T-helper 22 cell (primary cell): ENCODE data around the gene FCAR.
"Not testable (repeated sequence)": the region's sequence is repeated elsewhere in the genome, so short reads cannot be mapped to it uniquely, and the experiment has no call there.

Experiments
- DNase-seq: peaks from one replicate; pipeline ENCODE4 v3.0.0-alpha.2; 2020; ENCODE audit warnings: low read depth

FCAR gene

GRCh38 chr19:54873990-54874389 is at the start of gene FCAR:
Gene FCAR, plus strand, starts transcription at chr19:54874235. Its CDS starts 55 bp downstream, at chr19:54874290.
- no peak for DNase-seq

GRCh38 chr19:54824416-54824815 is 49.6 kb upstream of the FCAR start:
- DNase-seq: not testable (repeated sequence)

GRCh38 chr19:54825326-54825725 is 48.7 kb upstream of the FCAR start:
- not testable (repeated sequence) for DNase-seq

- not testable (repeated sequence) for DNase-seq
Measured at GRCh38 chr19:54828064-54828463, 46.0 kb upstream of the FCAR start.

GRCh38 chr19:54832496-54832895 is 41.5 kb upstream of the FCAR start, which contains the start of gene KIR2DS4:
Gene KIR2DS4, plus strand, starts transcription at chr19:54832676.
- not testable (repeated sequence) for DNase-seq

- DNase-seq: not testable (repeated sequence)
Measured at GRCh38 chr19:54835126-54835525, 38.9 kb upstream of the FCAR start.

GRCh38 chr19:54837522-54837921 is 36.5 kb upstream of the FCAR start:
- not testable (repeated sequence) for DNase-seq

GRCh38 chr19:54843171-54843570 is 30.9 kb upstream of the FCAR start:
- DNase-seq: not testable (repeated sequence)

- not testable (repeated sequence) for DNase-seq
Measured at GRCh38 chr19:54850061-54850640, 23.9 kb upstream of the FCAR start, which contains the start of gene KIR3DL2. Gene KIR3DL2, plus strand, starts transcription at chr19:54850443. Its CDS starts 33 bp downstream, at chr19:54850476.

- DNase-seq: no peak
Measured at GRCh38 chr19:54850930-54851329, 23.1 kb upstream of the FCAR start.

GRCh38 chr19:54851353-54851752 is 22.7 kb upstream of the FCAR start:
- DNase-seq: no peak

- DNase-seq: not testable (repeated sequence)
Measured at GRCh38 chr19:54855241-54855640, 18.8 kb upstream of the FCAR start.

- not testable (repeated sequence) for DNase-seq
Measured at GRCh38 chr19:54858476-54858875, 15.6 kb upstream of the FCAR start.

GRCh38 chr19:54859421-54859820 is 14.6 kb upstream of the FCAR start:
- not testable (repeated sequence) for DNase-seq

- DNase-seq: not testable (repeated sequence)
Measured at GRCh38 chr19:54863459-54863858, 10.6 kb upstream of the FCAR start.

- no peak for DNase-seq
Measured at GRCh38 chr19:54871696-54872095, 2.3 kb upstream of the FCAR start.

- no peak for DNase-seq
Measured at GRCh38 chr19:54875506-54875905, 1.5 kb downstream of the FCAR start.

GRCh38 chr19:54877471-54877870 is 3.4 kb downstream of the FCAR start:
- DNase-seq: no peak

GRCh38 chr19:54881884-54882283 is 7.8 kb downstream of the FCAR start:
- DNase-seq: no peak

- DNase-seq: no peak
Measured at GRCh38 chr19:54882758-54883157, 8.7 kb downstream of the FCAR start.

GRCh38 chr19:54883228-54883627 is 9.2 kb downstream of the FCAR start:
- DNase-seq: no peak

- no peak for DNase-seq
Measured at GRCh38 chr19:54888239-54888638, 14.2 kb downstream of the FCAR start.

- no peak for DNase-seq
Measured at GRCh38 chr19:54889566-54889965, 15.5 kb downstream of the FCAR start.

GRCh38 chr19:54893406-54893805 is 19.4 kb downstream of the FCAR start:
- no peak for DNase-seq
